ENCODE data around the gene CRTC1. TPM values are rescaled to one million over a fixed set of nuclear protein-coding genes. Genes with fewer than 3 reads are reported as not detected.

CRTC1 gene
- total RNA-seq = 2.0 and 3.4 TPM in 2 replicates

GRCh38 chr19:18683109-18683957, at the start of gene CRTC1:
CRTC1 (plus strand) TSS chr19:18683680; CDS start chr19:18683703, 23 bp downstream.

DNA sequence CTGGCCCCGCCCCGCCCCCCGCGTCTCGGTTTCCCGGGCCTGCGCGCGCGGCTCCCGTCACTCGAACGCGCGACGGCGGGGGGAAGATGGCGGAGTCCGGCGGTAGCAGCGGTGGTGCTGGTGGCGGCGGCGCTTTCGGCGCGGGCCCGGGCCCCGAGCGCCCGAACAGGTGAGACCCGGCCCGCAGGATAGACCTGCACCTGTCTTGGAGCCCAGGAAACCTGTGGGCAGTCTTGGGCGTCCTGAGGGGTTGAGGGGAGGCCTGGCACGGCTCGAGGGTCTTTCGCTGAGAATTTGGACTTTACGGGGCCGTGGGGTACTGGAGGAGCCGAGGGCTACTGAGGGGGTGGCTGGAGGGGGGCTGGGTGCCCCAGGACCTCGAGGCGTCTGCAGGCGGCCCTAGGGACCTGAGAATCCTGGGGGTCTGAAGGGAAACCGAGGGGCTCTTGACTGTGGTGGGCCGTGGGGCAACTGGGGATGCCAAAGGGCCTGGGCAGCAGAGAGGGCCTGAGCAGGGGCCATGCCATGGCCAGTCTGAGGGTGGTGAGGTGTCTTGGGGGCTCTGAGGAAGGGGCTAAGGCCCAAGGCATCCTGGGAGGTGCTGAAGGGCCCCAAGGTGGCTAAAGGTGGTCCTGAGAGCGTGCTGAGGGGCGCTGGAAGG, 46.4 kb upstream of the CRTC1 start, which contains the start of gene KLHL26:
TSS of gene KLHL26 (plus strand) at position 60 of the 661 bp plus-strand sequence. CDS start at position 87, 27 bp downstream.

GRCh38 chr19:18790566-18791314, 107.3 kb downstream of the CRTC1 start, which contains the start of gene COMP:
COMP (minus strand) TSS chr19:18791305; CDS start chr19:18791269, 36 bp downstream.

DNA sequence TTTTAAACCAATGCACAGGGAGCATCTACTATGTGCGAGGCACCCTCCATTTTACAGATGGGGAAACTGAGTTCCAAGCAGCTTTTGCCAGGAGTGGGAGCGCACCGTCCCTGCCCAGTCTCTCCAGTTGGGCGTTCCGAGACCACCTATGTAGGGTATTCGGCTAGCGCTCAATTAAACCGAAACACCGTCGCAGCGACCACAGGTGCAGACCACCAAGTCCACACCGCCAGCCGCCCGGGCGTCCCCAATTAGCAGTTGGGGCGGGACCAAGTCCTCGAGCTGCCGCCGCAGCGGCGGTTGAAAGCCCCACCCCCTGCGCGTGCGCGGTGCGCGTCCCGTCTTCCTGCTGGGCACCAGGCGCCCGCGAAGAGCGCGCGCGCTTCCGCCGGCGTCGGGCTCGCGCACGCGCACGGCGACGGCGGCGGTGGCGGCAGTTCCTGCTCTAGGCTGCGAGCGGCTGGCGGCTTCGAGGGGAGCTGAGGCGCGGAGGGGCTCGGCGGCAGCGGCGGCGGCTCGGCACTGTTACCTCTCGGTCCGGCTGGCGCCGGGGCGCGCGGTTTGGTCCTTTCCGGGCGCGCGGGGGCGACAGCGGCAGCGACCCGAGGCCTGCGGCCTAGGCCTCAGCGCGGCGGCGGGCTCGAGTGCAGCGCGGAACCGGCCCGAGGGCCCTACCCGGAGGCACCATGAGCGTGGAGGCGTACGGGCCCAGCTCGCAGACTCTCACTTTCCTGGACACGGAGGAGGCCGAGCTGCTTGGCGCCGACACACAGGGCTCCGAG, 148.2 kb downstream of the CRTC1 start, which contains the start of gene UPF1:
TSS of gene UPF1 (plus strand) at position 436 of the 782 bp plus-strand sequence. CDS start at position 687, 251 bp downstream.

Other genes starting within 250 kb of the CRTC1 start
- gene ISYNA1, start 245.5 kb upstream of the CRTC1 start, total RNA-seq = 19.5 and 29.5 TPM in 2 replicates
- 12.3 and 21.4 TPM in 2 replicates for gene ELL, start 161.6 kb upstream of the CRTC1 start, total RNA-seq
- 400 and 409 TPM in 2 replicates for gene FKBP8, start 140.1 kb upstream of the CRTC1 start, total RNA-seq
- gene KXD1, start 125.8 kb upstream of the CRTC1 start, total RNA-seq = 113 and 151 TPM in 2 replicates
- gene UBA52, start 111.8 kb upstream of the CRTC1 start, total RNA-seq = 1,196 and 1,251 TPM in 2 replicates
- 64.3 and 65.9 TPM in 2 replicates for gene REX1BD, start 94.9 kb upstream of the CRTC1 start, total RNA-seq
- gene CRLF1, start 76.9 kb upstream of the CRTC1 start, total RNA-seq = 309 and 313 TPM in 2 replicates
- gene TMEM59L, start 70.8 kb upstream of the CRTC1 start, total RNA-seq = 11.9 and 12.8 TPM in 2 replicates
- 11.6 and 17.8 TPM in 2 replicates for gene KLHL26, start 46.7 kb upstream of the CRTC1 start, total RNA-seq
- under 0.01 and 1.5 TPM in 2 replicates for gene COMP, start 107.6 kb downstream of the CRTC1 start, total RNA-seq
- 33.6 and 51.2 TPM in 2 replicates for gene UPF1, start 148.3 kb downstream of the CRTC1 start, total RNA-seq
- 1.6 and 3.6 TPM in 2 replicates for gene CERS1, start 212.5 kb downstream of the CRTC1 start, total RNA-seq
- 346 and 365 TPM in 2 replicates for gene COPE, start 235.7 kb downstream of the CRTC1 start, total RNA-seq
- gene DDX49, start 236.0 kb downstream of the CRTC1 start, total RNA-seq = 59.0 and 80.2 TPM in 2 replicates

Data from cardiac atrium fibroblast (primary cell).